H9 (cell line): ENCODE results near the gene CD28. TPM values are rescaled to one million over a fixed set of nuclear protein-coding genes. Genes with fewer than 3 reads are reported as not detected.

Experiments used
- DNase-seq: peaks from one replicate; pipeline ENCODE4 v3.0.0-alpha.2; 2017
- H2AFZ ChIP-seq: one replicate; pipeline ENCODE4 v1.6.1; 2013; ENCODE audit warnings: mild to moderate bottlenecking, low read length, control low read depth, moderate library complexity
- H2AK5ac ChIP-seq: 2 replicates; pipeline ENCODE4 v1.6.1; 2013; ENCODE audit warnings: low read length, control low read depth, mixed read lengths; ENCODE audit not compliant: insufficient read length
- H2BK120ac ChIP-seq: one replicate; pipeline ENCODE4 v1.6.1; 2013; ENCODE audit warnings: low read depth, mild to moderate bottlenecking, low read length, control low read depth, inconsistent platforms; ENCODE audit not compliant: poor library complexity, severe bottlenecking
- H2BK12ac ChIP-seq: 2 replicates; pipeline ENCODE4 v1.6.1; 2013; ENCODE audit warnings: low read length, control low read depth, mixed read lengths, low read depth; ENCODE audit not compliant: insufficient read length
- H2BK15ac ChIP-seq: 2 replicates; pipeline ENCODE4 v1.6.1; 2013; ENCODE audit warnings: low read depth, low read length, control low read depth
- H2BK20ac ChIP-seq: one replicate; pipeline ENCODE4 v1.6.1; 2013; ENCODE audit warnings: low read depth, mild to moderate bottlenecking, low read length, control low read depth, inconsistent platforms; ENCODE audit not compliant: poor library complexity, severe bottlenecking
- H2BK5ac ChIP-seq: 2 replicates; pipeline ENCODE4 v1.6.1; 2013; ENCODE audit warnings: low read length, control low read depth, mixed read lengths; ENCODE audit not compliant: insufficient read length
- H3K14ac ChIP-seq: 2 replicates; pipeline ENCODE4 v1.6.1; 2013; ENCODE audit warnings: low read length, control low read depth; ENCODE audit not compliant: insufficient read depth
- H3K18ac ChIP-seq: 2 replicates; pipeline ENCODE4 v1.6.1; 2013; ENCODE audit warnings: low read depth, mild to moderate bottlenecking, mixed read lengths, low read length, control low read depth; ENCODE audit not compliant: insufficient read length
- H3K23ac ChIP-seq: 2 replicates; pipeline ENCODE4 v1.6.1; 2013; ENCODE audit warnings: low read length, control low read depth, mixed read lengths, low read depth; ENCODE audit not compliant: insufficient read length
- H3K23me2 ChIP-seq: 2 replicates; pipeline ENCODE4 v1.6.1; 2013; ENCODE audit warnings: low read depth, mild to moderate bottlenecking, mixed read lengths, low read length, control low read depth; ENCODE audit not compliant: insufficient read length, poor library complexity, severe bottlenecking
- H3K27ac ChIP-seq: 2 replicates; pipeline ENCODE4 v1.5.1; 2013; ENCODE audit warnings: low read length, control low read depth, mixed read lengths, low read depth; ENCODE audit not compliant: insufficient read length
- H3K27me3 ChIP-seq: 2 replicates; pipeline ENCODE4 v1.6.1; 2013; ENCODE audit warnings: low read length, control low read depth, inconsistent platforms; ENCODE audit not compliant: insufficient read depth
- H3K4ac ChIP-seq: 2 replicates; pipeline ENCODE4 v1.6.1; 2013; ENCODE audit warnings: low read depth, mild to moderate bottlenecking, control low read depth, inconsistent platforms, low read length, moderate library complexity
- H3K4me1 ChIP-seq: 2 replicates; pipeline ENCODE4 v1.6.1; 2013; ENCODE audit warnings: low read length, control low read depth, inconsistent platforms; ENCODE audit not compliant: insufficient read depth
- H3K4me2 ChIP-seq: 2 replicates; pipeline ENCODE4 v1.6.1; 2013; ENCODE audit warnings: low read length, control low read depth, mixed read lengths; ENCODE audit not compliant: insufficient read length, insufficient read depth
- H3K56ac ChIP-seq: 2 replicates; pipeline ENCODE4 v1.6.1; 2013; ENCODE audit warnings: low read depth, mild to moderate bottlenecking, mixed read lengths, low read length, control low read depth; ENCODE audit not compliant: insufficient read length
- H3K79me1 ChIP-seq: 2 replicates; pipeline ENCODE4 v1.6.1; 2013; ENCODE audit warnings: low read depth, mild to moderate bottlenecking, moderate library complexity, low read length, control low read depth, inconsistent platforms; ENCODE audit not compliant: insufficient read depth, poor library complexity, severe bottlenecking
- H3K79me2 ChIP-seq: 2 replicates; pipeline ENCODE4 v1.6.1; 2013; ENCODE audit warnings: low read length, control low read depth, inconsistent platforms; ENCODE audit not compliant: insufficient read depth
- H3K9ac ChIP-seq: 2 replicates; pipeline ENCODE4 v1.6.1; 2013; ENCODE audit warnings: low read length, control low read depth, mixed read lengths; ENCODE audit not compliant: insufficient read length; ENCODE audit errors: extremely low read depth
- H3K9me3 ChIP-seq: one replicate; pipeline ENCODE4 v1.6.1; 2013; ENCODE audit warnings: low read depth, low read length, inconsistent platforms; ENCODE audit not compliant: control insufficient read depth
- H3T11ph ChIP-seq: one replicate; pipeline ENCODE4 v1.6.1; 2013; ENCODE audit warnings: mild to moderate bottlenecking, low read length, control low read depth, inconsistent platforms
- H4K20me1 ChIP-seq: one replicate; pipeline ENCODE4 v1.6.1; 2013; ENCODE audit not compliant: control insufficient read depth, insufficient read length, insufficient read depth
- H4K5ac ChIP-seq: 2 replicates; pipeline ENCODE4 v1.6.1; 2013; ENCODE audit warnings: low read depth, mild to moderate bottlenecking, mixed read lengths, low read length, control low read depth; ENCODE audit not compliant: insufficient read length
- H4K8ac ChIP-seq: replicated peaks from 2 replicates; pipeline ENCODE4 v1.6.1; 2013; ENCODE audit warnings: low read length, control low read depth, mixed read lengths, low read depth; ENCODE audit not compliant: insufficient read length
- H4K91ac ChIP-seq: 2 replicates; pipeline ENCODE4 v1.6.1; 2013; ENCODE audit warnings: low read depth, mild to moderate bottlenecking, moderate library complexity, mixed read lengths, low read length, control low read depth; ENCODE audit not compliant: insufficient read length
- H3K27ac Mint-ChIP-seq, 3 experiments: 2 replicates in 2 of 3; 3 replicates in 1 of 3; pipeline ENCODE4 v1.8.0; 2020 to 2021; ENCODE audit warnings: mixed read lengths in 3 of 3, mild to moderate bottlenecking in 1 of 3, moderate library complexity in 1 of 3
- H3K27me3 Mint-ChIP-seq: 2 replicates; pipeline ENCODE4 v1.8.0; 2021; ENCODE audit warnings: low read depth, mild to moderate bottlenecking, moderate library complexity, mixed read lengths
- H3K36me3 Mint-ChIP-seq, 3 experiments: 2 replicates in 2 of 3; 3 replicates in 1 of 3; pipeline ENCODE4 v1.8.0; 2020 to 2021; ENCODE audit warnings: low read depth in 3 of 3, mixed read lengths in 3 of 3; ENCODE audit not compliant: insufficient read depth in 1 of 3
- H3K4me1 Mint-ChIP-seq, 2 experiments: 2 replicates each; pipeline ENCODE4 v1.8.0; 2020; ENCODE audit warnings: mixed read lengths in 2 of 2
- H3K4me3 Mint-ChIP-seq, 2 experiments: 2 replicates in 1 of 2; 3 replicates in 1 of 2; pipeline ENCODE4 v1.8.0; 2020 to 2021; ENCODE audit warnings: mild to moderate bottlenecking in 2 of 2, mixed read lengths in 2 of 2, moderate library complexity in 1 of 2
- H3K9me3 Mint-ChIP-seq, 2 experiments: 2 replicates in 1 of 2; 3 replicates in 1 of 2; pipeline ENCODE4 v1.8.0; 2020; ENCODE audit warnings: mild to moderate bottlenecking in 2 of 2, mixed read lengths in 2 of 2, moderate library complexity in 1 of 2
- CTCF ChIP-seq: fragments of 200-600 bp; sonication (generic); conservative IDR thresholded peaks from 3 replicates; pipeline ENCODE4 v1.8.0; 2021; ENCODE audit warnings: antibody characterized with exemption, mild to moderate bottlenecking
- whole genome bisulfite sequencing: extraction: QIAGEN DNeasy Blood & Tissue Kit; methylation state at CpG from one replicate; pipeline ENCODE4 v1.1.7; 2013; ENCODE audit warnings: missing lambda C conversion rate, low lambda C conversion rate, mixed read lengths; ENCODE audit not compliant: insufficient read length; ENCODE audit errors: extremely low coverage; 5-methylcytosine and 5-hydroxymethylcytosine counted together
- total RNA-seq: library from RNA; stranded (reverse); gene quantifications from 2 replicates; pipeline ENCODE4 v1.2.1, GENCODE V29; 2021

The CD28 gene
- total RNA-seq, 1 experiment from 2014 or later = not detected

- H2BK15ac ChIP-seq = no peak overlapping the region
- TF ChIP-seq CTCF = no peak
- no peak overlapping the region for H3K4me2 ChIP-seq
- no peak overlapping the region for H3K14ac ChIP-seq
- H3K56ac ChIP-seq = no peak overlapping the region
- no peak for DNase-seq
- H3K23me2 ChIP-seq = no peaks in the 10 kb centered on the region
- Mint-ChIP-seq H3K36me3 (peaks cover 5 to 11% (median 6%) of the 10 kb centered on the region in 3 experiments; a peak in 5 of 7 replicates), H3K27ac (peak overlapping the region in 1 of 3 experiments; percentile 80; a peak in 2 of 7 replicates), H3K4me1 (peaks cover 0 to 8% of the 10 kb centered on the region in 2 experiments; a peak in 1 of 4 replicates), H3K4me3 (no peak overlapping the region), H3K9me3 (peaks cover 12 to 18% of the 10 kb centered on the region in 2 experiments), H3K27me3 (no peaks in the 10 kb centered on the region; the same call in 1 of the 2 replicates)
- H3K23ac ChIP-seq = no peak overlapping the region
- no peaks in the 10 kb centered on the region for H3K4me1 ChIP-seq
- no CpG with 5 or more reads among the region's 4 CpGs for whole genome bisulfite sequencing
- H4K8ac ChIP-seq = no peak overlapping the region
- H2BK120ac ChIP-seq = no peak overlapping the region
- H3K79me2 ChIP-seq = no peaks in the 10 kb centered on the region
- no peak overlapping the region for H2AK5ac ChIP-seq
- H4K20me1 ChIP-seq = no peaks in the 10 kb centered on the region
- H3K18ac ChIP-seq = no peak overlapping the region
- H3K27ac ChIP-seq = no peak overlapping the region
- H2BK12ac ChIP-seq = no peak overlapping the region
- H4K91ac ChIP-seq = no peak overlapping the region
- H3K9me3 ChIP-seq = no peaks in the 10 kb centered on the region
- no peaks in the 10 kb centered on the region for H3K79me1 ChIP-seq
- no peak overlapping the region for H2AFZ ChIP-seq
- no peak overlapping the region for H2BK5ac ChIP-seq
- H2BK20ac ChIP-seq = no peak overlapping the region
- no peak overlapping the region for H3T11ph ChIP-seq
- no peak overlapping the region for H3K9ac ChIP-seq
- no peak overlapping the region for H3K4ac ChIP-seq
- no peaks in the 10 kb centered on the region for H3K27me3 ChIP-seq
- H4K5ac ChIP-seq = no peak overlapping the region
Measured at GRCh38 chr2:203759690-203760365, 53.4 kb downstream of the CD28 start.
